HEK293 (cell line): ENCODE data around the gene PACS2.

Experiments used
- OVOL3 ChIP-seq: fragments of 450-650 bp; formaldehyde crosslinking; IDR thresholded peaks from 2 replicates; pipeline ENCODE4 v1.5.1; 2016; ENCODE audit warnings: missing biosample characterization, missing genetic modification characterization
- ZBTB7A ChIP-seq: fragments of 450-650 bp; formaldehyde crosslinking; IDR thresholded peaks from 2 replicates; pipeline ENCODE4 v1.5.1; 2016; ENCODE audit warnings: low read depth, missing biosample characterization, missing genetic modification characterization
- ZBTB8A ChIP-seq: fragments of 450-650 bp; formaldehyde crosslinking; IDR thresholded peaks from 2 replicates; pipeline ENCODE4 v1.5.1; 2016; ENCODE audit warnings: missing biosample characterization, missing genetic modification characterization
- ZNF140 ChIP-seq: fragments of 450-650 bp; formaldehyde crosslinking; IDR thresholded peaks from 2 replicates; pipeline ENCODE4 v1.5.1; 2016; ENCODE audit warnings: missing biosample characterization, missing genetic modification characterization
- ZNF211 ChIP-seq: fragments of 450-650 bp; formaldehyde crosslinking; IDR thresholded peaks from 2 replicates; pipeline ENCODE4 v1.5.1; 2016; ENCODE audit warnings: low read depth, missing biosample characterization, missing genetic modification characterization
- ZNF350 ChIP-seq: fragments of 450-650 bp; formaldehyde crosslinking; IDR thresholded peaks from 2 replicates; pipeline ENCODE4 v1.5.0; 2017; ENCODE audit warnings: missing biosample characterization, mild to moderate bottlenecking, missing genetic modification characterization
- ZNF433 ChIP-seq: fragments of 450-650 bp; formaldehyde crosslinking; IDR thresholded peaks from 2 replicates; pipeline ENCODE4 v1.5.1; 2016; ENCODE audit warnings: missing biosample characterization, missing genetic modification characterization, low read depth
- ZNF544 ChIP-seq: fragments of 450-650 bp; formaldehyde crosslinking; IDR thresholded peaks from 2 replicates; pipeline ENCODE4 v1.5.0; 2017; ENCODE audit warnings: missing biosample characterization, missing genetic modification characterization
- ZNF596 ChIP-seq: fragments of 450-650 bp; IDR thresholded peaks from 2 replicates; pipeline ENCODE4 v1.5.0; 2018; ENCODE audit warnings: missing biosample characterization, mild to moderate bottlenecking, missing genetic modification characterization, moderate library complexity
- ZNF654 ChIP-seq: fragments of 450-650 bp; formaldehyde crosslinking; IDR thresholded peaks from 2 replicates; pipeline ENCODE4 v1.5.1; 2016; ENCODE audit warnings: low read depth, missing biosample characterization, missing genetic modification characterization
- ZNF658 ChIP-seq: fragments of 450-650 bp; formaldehyde crosslinking; IDR thresholded peaks from 2 replicates; pipeline ENCODE4; 2016; ENCODE audit warnings: missing biosample characterization, missing genetic modification characterization
- TF ChIP-seq, protein P1 (sequence below): fragments of 450-650 bp; formaldehyde crosslinking; conservative IDR thresholded peaks from 2 replicates; pipeline ENCODE4 v1.5.1; 2016; ENCODE audit warnings: low read depth, missing biosample characterization, missing genetic modification characterization
- TF ChIP-seq, protein P2 (sequence below): fragments of 450-650 bp; formaldehyde crosslinking; IDR thresholded peaks from 2 replicates; pipeline ENCODE4 v1.5.1; 2016; ENCODE audit warnings: missing biosample characterization, missing genetic modification characterization
- TF ChIP-seq, protein P3 (sequence below): fragments of 450-650 bp; IDR thresholded peaks from 2 replicates; pipeline ENCODE4 v1.5.1; 2018; ENCODE audit warnings: missing biosample characterization, mild to moderate bottlenecking, missing genetic modification characterization
- TF ChIP-seq, protein P4 (sequence below): fragments of 450-650 bp; formaldehyde crosslinking; IDR thresholded peaks from 2 replicates; pipeline ENCODE4 v1.5.1; 2016; ENCODE audit warnings: missing biosample characterization, missing genetic modification characterization, borderline replicate concordance
- TF ChIP-seq, protein P5 (sequence below): fragments of 450-650 bp; formaldehyde crosslinking; IDR thresholded peaks from 2 replicates; pipeline ENCODE4 v1.5.1; 2016; ENCODE audit warnings: missing biosample characterization, missing genetic modification characterization
- TF ChIP-seq, protein P6 (sequence below): fragments of 450-650 bp; formaldehyde crosslinking; IDR thresholded peaks from 2 replicates; pipeline ENCODE4 v1.5.1; 2016; ENCODE audit warnings: missing biosample characterization, missing genetic modification characterization, borderline replicate concordance

PACS2 gene

DNA sequence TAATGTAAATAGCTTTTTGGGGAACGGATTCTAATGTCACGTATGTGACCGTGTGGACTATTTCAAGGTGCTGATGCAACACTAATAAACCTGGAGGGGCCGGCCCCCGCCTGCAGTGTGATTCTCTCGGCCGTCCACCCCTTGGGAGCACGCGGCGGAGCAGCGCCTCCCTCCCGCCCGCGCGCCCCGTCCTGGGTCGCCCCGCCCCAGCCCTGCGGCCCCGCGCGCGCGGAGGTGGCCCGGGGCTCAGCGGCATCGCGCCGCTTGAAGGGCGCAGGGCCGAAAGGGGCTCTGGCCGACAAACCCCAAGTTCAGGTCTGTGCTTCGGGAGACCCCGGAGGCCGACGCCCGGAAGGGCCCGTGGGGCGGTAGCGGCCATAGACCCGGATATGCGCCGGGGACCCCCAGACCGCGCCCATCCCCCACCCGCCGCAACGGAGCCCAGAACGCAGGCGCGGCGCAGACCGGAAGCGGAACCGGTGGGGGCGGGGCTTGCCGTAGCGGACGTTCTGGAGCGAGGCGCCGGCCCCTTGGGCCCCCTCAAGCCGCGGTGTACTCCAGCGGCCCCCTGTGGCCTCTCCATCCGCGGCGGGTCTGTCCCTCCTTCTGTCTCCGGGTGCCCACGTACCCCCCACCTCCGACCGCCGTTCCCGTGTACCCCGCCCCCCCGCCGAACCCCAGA is 83.6 kb downstream of the PACS2 start, which contains the start of gene TEX22 (continued):
- TF ChIP-seq, protein P1, sequence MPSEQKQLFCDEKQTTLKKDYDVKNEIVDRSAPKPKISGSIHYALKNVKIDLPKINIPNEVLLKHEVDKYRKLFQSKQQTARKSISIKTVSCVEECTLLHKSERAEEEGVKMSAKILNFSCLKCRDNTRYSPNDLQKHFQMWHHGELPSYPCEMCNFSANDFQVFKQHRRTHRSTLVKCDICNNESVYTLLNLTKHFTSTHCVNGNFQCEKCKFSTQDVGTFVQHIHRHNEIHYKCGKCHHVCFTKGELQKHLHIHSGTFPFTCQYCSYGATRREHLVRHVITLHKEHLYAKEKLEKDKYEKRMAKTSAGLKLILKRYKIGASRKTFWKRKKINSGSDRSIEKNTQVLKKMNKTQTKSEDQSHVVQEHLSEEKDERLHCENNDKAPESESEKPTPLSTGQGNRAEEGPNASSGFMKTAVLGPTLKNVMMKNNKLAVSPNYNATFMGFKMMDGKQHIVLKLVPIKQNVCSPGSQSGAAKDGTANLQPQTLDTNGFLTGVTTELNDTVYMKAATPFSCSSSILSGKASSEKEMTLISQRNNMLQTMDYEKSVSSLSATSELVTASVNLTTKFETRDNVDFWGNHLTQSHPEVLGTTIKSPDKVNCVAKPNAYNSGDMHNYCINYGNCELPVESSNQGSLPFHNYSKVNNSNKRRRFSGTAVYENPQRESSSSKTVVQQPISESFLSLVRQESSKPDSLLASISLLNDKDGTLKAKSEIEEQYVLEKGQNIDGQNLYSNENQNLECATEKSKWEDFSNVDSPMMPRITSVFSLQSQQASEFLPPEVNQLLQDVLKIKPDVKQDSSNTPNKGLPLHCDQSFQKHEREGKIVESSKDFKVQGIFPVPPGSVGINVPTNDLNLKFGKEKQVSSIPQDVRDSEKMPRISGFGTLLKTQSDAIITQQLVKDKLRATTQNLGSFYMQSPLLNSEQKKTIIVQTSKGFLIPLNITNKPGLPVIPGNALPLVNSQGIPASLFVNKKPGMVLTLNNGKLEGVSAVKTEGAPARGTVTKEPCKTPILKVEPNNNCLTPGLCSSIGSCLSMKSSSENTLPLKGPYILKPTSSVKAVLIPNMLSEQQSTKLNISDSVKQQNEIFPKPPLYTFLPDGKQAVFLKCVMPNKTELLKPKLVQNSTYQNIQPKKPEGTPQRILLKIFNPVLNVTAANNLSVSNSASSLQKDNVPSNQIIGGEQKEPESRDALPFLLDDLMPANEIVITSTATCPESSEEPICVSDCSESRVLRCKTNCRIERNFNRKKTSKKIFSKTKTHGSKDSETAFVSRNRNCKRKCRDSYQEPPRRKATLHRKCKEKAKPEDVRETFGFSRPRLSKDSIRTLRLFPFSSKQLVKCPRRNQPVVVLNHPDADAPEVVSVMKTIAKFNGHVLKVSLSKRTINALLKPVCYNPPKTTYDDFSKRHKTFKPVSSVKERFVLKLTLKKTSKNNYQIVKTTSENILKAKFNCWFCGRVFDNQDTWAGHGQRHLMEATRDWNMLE (tag by site-specific recombination), result peak; percentile 63
- TF ChIP-seq ZNF433 (tag by site-specific recombination), result no peak
- TF ChIP-seq, protein P2, sequence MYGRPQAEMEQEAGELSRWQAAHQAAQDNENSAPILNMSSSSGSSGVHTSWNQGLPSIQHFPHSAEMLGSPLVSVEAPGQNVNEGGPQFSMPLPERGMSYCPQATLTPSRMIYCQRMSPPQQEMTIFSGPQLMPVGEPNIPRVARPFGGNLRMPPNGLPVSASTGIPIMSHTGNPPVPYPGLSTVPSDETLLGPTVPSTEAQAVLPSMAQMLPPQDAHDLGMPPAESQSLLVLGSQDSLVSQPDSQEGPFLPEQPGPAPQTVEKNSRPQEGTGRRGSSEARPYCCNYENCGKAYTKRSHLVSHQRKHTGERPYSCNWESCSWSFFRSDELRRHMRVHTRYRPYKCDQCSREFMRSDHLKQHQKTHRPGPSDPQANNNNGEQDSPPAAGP (tag by site-specific recombination), result peak; percentile 81
- TF ChIP-seq, protein P3, sequence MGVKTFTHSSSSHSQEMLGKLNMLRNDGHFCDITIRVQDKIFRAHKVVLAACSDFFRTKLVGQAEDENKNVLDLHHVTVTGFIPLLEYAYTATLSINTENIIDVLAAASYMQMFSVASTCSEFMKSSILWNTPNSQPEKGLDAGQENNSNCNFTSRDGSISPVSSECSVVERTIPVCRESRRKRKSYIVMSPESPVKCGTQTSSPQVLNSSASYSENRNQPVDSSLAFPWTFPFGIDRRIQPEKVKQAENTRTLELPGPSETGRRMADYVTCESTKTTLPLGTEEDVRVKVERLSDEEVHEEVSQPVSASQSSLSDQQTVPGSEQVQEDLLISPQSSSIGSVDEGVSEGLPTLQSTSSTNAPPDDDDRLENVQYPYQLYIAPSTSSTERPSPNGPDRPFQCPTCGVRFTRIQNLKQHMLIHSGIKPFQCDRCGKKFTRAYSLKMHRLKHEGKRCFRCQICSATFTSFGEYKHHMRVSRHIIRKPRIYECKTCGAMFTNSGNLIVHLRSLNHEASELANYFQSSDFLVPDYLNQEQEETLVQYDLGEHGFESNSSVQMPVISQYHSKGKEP (tag by site-specific recombination), result peak; percentile 47; the same call in 1 of the 2 replicates
- 0 out of 2 replicates have a peak, but pooled peaks have one; percentile 9 for TF ChIP-seq OVOL3 (tag by site-specific recombination)
- no peak for TF ChIP-seq ZNF596
- TF ChIP-seq ZNF654, result no peak
- TF ChIP-seq ZNF350, result no peak
- no peak for TF ChIP-seq ZNF211 (tag by site-specific recombination)
- TF ChIP-seq ZBTB7A, result peak; percentile 97
- TF ChIP-seq, protein P4, sequence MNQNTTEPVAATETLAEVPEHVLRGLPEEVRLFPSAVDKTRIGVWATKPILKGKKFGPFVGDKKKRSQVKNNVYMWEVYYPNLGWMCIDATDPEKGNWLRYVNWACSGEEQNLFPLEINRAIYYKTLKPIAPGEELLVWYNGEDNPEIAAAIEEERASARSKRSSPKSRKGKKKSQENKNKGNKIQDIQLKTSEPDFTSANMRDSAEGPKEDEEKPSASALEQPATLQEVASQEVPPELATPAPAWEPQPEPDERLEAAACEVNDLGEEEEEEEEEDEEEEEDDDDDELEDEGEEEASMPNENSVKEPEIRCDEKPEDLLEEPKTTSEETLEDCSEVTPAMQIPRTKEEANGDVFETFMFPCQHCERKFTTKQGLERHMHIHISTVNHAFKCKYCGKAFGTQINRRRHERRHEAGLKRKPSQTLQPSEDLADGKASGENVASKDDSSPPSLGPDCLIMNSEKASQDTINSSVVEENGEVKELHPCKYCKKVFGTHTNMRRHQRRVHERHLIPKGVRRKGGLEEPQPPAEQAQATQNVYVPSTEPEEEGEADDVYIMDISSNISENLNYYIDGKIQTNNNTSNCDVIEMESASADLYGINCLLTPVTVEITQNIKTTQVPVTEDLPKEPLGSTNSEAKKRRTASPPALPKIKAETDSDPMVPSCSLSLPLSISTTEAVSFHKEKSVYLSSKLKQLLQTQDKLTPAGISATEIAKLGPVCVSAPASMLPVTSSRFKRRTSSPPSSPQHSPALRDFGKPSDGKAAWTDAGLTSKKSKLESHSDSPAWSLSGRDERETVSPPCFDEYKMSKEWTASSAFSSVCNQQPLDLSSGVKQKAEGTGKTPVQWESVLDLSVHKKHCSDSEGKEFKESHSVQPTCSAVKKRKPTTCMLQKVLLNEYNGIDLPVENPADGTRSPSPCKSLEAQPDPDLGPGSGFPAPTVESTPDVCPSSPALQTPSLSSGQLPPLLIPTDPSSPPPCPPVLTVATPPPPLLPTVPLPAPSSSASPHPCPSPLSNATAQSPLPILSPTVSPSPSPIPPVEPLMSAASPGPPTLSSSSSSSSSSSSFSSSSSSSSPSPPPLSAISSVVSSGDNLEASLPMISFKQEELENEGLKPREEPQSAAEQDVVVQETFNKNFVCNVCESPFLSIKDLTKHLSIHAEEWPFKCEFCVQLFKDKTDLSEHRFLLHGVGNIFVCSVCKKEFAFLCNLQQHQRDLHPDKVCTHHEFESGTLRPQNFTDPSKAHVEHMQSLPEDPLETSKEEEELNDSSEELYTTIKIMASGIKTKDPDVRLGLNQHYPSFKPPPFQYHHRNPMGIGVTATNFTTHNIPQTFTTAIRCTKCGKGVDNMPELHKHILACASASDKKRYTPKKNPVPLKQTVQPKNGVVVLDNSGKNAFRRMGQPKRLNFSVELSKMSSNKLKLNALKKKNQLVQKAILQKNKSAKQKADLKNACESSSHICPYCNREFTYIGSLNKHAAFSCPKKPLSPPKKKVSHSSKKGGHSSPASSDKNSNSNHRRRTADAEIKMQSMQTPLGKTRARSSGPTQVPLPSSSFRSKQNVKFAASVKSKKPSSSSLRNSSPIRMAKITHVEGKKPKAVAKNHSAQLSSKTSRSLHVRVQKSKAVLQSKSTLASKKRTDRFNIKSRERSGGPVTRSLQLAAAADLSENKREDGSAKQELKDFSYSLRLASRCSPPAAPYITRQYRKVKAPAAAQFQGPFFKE (tag by site-specific recombination), result no peak
- TF ChIP-seq, protein P5, sequence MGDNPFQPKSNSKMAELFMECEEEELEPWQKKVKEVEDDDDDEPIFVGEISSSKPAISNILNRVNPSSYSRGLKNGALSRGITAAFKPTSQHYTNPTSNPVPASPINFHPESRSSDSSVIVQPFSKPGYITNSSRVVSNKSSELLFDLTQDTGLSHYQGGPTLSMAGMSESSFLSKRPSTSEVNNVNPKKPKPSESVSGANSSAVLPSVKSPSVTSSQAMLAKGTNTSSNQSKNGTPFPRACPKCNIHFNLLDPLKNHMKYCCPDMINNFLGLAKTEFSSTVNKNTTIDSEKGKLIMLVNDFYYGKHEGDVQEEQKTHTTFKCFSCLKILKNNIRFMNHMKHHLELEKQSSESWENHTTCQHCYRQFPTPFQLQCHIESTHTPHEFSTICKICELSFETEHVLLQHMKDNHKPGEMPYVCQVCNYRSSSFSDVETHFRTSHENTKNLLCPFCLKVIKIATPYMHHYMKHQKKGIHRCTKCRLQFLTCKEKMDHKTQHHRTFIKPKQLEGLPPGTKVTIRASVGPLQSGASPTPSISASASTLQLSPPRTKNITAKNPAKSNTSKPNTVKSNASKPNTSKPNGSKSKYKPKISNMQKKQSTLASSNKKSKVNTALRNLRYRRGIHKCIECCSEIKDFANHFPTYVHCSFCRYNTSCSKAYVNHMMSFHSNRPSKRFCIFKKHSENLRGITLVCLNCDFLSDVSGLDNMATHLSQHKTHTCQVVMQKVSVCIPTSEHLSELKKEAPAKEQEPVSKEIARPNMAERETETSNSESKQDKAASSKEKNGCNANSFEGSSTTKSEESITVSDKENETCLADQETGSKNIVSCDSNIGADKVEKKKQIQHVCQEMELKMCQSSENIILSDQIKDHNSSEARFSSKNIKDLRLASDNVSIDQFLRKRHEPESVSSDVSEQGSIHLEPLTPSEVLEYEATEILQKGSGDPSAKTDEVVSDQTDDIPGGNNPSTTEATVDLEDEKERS (tag by site-specific recombination), result no peak
- TF ChIP-seq, protein P6, sequence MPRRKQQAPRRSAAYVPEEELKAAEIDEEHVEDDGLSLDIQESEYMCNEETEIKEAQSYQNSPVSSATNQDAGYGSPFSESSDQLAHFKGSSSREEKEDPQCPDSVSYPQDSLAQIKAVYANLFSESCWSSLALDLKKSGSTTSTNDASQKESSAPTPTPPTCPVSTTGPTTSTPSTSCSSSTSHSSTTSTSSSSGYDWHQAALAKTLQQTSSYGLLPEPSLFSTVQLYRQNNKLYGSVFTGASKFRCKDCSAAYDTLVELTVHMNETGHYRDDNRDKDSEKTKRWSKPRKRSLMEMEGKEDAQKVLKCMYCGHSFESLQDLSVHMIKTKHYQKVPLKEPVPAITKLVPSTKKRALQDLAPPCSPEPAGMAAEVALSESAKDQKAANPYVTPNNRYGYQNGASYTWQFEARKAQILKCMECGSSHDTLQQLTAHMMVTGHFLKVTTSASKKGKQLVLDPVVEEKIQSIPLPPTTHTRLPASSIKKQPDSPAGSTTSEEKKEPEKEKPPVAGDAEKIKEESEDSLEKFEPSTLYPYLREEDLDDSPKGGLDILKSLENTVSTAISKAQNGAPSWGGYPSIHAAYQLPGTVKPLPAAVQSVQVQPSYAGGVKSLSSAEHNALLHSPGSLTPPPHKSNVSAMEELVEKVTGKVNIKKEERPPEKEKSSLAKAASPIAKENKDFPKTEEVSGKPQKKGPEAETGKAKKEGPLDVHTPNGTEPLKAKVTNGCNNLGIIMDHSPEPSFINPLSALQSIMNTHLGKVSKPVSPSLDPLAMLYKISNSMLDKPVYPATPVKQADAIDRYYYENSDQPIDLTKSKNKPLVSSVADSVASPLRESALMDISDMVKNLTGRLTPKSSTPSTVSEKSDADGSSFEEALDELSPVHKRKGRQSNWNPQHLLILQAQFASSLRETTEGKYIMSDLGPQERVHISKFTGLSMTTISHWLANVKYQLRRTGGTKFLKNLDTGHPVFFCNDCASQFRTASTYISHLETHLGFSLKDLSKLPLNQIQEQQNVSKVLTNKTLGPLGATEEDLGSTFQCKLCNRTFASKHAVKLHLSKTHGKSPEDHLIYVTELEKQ (tag by site-specific recombination), result no peak
- TF ChIP-seq ZNF658 (tag by site-specific recombination), result no peak
- TF ChIP-seq ZBTB8A (tag by site-specific recombination), result peak; percentile 95
- TF ChIP-seq ZNF140 (tag by site-specific recombination), result no peak
- TF ChIP-seq ZNF544 (tag by site-specific recombination), result no peak
